RCC 7860 (cell line): Measurements from ENCODE around the gene SELENOT.
"Not testable (repeated sequence)": the region's sequence is repeated elsewhere in the genome, so short reads cannot be mapped to it uniquely, and the experiment has no call there.

Source experiments
- DNase-seq: peaks from one replicate; pipeline ENCODE4 v3.0.0-alpha.2; 2015; ENCODE audit warnings: low spot score
- FAIRE-seq: peaks from 2 replicates; lab custom pipeline; 2012; peaks lifted over from hg19 to GRCh38; lab: Jason Lieb, UNC

SELENOT gene, protein sequence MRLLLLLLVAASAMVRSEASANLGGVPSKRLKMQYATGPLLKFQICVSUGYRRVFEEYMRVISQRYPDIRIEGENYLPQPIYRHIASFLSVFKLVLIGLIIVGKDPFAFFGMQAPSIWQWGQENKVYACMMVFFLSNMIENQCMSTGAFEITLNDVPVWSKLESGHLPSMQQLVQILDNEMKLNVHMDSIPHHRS

GRCh38 chr3:150603153-150603979 is at the start of gene SELENOT:
Gene SELENOT, plus strand, starts transcription at chr3:150603321. Its CDS starts 42 bp downstream, at chr3:150603363.
- peak; percentile 96 for DNase-seq
- peak; percentile 75 for FAIRE-seq

DNA sequence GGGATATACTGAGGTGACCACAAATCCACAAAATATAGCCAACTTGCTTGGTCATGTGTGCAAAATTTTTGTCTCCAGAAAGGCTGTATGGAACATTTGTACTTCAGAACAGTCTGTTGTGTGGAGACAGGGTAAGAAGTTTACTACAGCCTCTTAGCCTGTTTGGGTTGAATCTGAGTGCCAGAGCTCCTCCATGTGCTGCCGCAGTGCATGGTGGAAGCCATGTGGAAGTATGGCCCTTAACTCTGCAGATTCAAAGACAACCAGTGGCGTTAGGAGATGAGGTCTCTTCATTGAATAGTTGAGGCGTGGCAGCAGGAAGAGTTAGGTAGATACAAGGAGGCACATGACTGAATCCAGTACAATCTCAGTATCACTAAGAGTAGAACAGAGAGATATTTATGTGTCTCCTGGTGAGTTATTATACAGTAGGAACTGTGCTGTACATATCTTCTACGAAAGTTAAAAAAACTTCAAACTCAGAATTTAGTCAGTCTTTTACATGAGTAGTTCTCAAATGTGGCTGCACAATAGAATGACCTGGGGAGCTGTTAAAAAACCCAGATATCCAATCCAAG is 47.2 kb upstream of the SELENOT start:
- DNase-seq (no peak), FAIRE-seq (no peak)

- no peak for FAIRE-seq
Observed at GRCh38 chr3:150556792-150557191, 46.3 kb upstream of the SELENOT start.

GRCh38 chr3:150557725-150558124 is 45.4 kb upstream of the SELENOT start:
- no peak for DNase-seq

More at GRCh38 chr3:150556792-150557191, 46.3 kb upstream of the SELENOT start:
- no peak for DNase-seq

GRCh38 chr3:150564243-150564642 is 38.9 kb upstream of the SELENOT start:
- FAIRE-seq, result no peak

More at GRCh38 chr3:150557725-150558124, 45.4 kb upstream of the SELENOT start:
- no peak for FAIRE-seq

DNA sequence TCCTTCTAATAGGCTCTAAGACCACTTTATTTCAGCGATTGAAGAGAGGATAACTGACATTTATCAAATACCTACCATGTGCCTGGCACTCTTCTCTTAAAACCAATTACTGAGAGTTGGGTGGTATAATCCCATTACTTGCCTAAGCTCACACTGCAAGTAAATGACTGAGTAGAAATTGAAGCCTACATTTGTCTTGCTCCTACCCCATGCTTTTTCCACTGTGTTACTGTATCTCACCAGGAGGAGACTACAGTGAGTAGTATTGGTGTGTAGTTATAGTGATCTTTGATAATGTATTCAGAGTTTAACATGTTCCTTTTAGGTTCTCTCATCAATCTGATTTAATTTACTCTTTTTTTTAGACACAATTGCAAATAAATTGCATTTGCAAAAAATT is 35.8 kb upstream of the SELENOT start:
- DNase-seq, result no peak
- FAIRE-seq, result no peak

More at GRCh38 chr3:150564243-150564642, 38.9 kb upstream of the SELENOT start:
- DNase-seq, result no peak

DNA sequence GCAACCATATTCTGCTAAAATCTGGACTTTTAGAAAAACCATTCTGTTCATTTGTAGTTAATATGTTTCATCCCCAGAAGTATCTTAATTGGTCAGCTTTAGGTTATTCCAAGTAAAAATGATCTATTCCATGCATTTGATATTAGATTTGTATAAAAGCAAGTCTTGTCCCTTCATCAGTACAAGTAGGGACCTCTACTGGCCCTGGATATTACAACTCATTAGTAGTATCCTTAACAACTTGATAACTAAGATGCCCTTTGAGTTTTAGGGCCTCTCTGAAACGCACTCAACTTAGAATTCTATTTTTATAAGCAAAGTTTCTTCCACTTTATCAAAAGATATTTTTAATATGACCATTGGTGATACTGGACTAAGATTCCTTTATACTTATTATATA is 25.3 kb upstream of the SELENOT start:
- no peak for FAIRE-seq
- DNase-seq, result no peak

DNA sequence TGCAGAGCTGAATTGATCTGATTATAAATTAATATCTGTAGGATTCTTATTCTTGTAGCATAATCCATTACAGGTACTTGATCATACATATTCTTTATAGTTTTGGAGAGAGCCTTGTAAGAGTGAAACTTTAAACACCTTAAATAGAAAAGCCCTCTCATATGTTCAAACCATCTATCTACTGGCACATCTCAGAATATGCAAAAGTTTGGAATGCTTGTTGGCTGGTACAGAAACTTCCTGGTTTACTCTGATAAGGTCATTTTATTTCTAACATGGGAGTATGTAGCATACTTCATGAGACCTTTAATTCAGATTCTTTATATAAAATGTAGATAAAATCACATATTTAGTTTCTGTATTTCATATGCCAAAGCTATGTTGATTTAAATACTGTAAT is 21.9 kb upstream of the SELENOT start:
- no peak for FAIRE-seq
- no peak for DNase-seq

DNA sequence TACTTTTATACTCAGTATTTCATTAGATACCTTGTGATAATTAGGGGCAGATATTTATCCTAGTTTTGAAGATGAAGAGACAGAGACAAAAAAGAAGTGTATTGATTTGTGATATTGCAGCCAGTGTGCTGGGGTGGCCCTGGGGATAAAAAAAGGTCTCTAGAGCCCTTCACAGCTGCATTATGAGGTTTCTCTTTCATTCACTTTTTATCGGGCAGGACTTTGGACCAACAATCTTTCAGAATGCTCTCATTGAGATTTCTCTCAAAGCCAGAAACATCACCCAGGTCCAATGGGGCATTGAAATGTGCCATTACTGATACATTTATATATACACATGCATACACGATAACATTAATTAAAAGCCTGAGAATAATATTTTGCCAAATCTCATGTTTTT is 20.5 kb upstream of the SELENOT start:
- DNase-seq (no peak), FAIRE-seq (no peak)

GRCh38 chr3:150583028-150583427 is 20.1 kb upstream of the SELENOT start:
- no peak for DNase-seq
- FAIRE-seq, result no peak

DNA sequence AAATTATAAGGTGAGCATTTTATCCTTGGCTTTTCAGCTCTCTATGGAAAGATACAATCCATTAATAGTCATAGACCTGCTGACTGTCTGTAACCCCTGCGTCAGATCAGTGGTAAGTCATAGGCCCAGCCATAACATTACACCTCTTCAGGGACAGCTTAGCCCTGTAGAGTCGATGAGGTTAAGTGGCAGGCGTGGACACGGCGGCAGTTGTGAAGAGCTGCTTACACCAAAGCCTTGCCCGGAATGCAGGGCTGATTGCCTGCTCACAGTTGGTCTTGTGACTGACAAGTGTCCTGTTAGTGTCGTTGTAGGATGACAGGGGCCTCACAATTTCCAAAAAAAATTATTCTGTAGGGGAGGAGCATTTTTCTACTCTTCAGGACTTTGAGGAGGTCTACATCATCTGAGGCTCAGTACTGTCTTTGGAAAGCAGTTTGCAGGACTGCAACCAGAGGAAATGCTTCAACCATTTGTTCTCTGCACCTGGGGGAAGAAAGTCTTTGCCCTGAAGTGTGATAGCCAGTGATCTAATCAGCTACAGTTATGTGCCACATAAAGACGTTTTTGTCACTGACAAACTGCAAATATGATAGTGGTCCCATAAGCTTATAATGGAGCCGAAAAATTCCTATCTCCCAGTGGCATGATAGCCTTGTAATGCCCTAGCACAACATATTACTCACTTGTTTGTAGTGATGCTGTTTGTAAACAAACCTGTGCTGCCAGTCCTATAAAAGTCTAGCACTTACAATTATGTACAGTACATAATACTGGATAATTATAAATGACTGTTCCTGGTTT is 14.9 kb upstream of the SELENOT start:
- FAIRE-seq (no peak), DNase-seq (no peak)

- FAIRE-seq (no peak), DNase-seq (no peak)
Observed at GRCh38 chr3:150589759-150590158, 13.4 kb upstream of the SELENOT start.

DNA sequence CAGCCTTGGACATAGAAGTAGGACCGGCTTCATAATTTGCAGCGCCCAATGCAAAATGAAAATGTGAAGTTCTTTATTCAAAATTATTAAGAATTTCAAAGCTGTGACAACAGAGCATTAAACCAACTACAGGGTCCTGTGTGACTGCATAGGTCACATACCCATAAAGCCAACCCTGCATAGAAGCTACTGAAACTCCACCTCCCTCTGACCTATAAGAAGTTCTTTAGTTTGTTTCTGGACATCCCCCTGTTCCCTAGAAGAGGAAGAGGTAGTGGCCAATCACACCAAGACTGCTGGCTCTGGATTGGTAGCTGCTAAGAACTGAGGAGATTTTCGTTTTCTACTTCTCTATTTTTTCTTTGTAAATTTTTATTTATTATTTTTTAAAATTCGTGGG is 9.0 kb upstream of the SELENOT start:
- FAIRE-seq (no peak), DNase-seq (no peak)

GRCh38 chr3:150597646-150598045 is 5.5 kb upstream of the SELENOT start:
- DNase-seq (no peak), FAIRE-seq (no peak)

DNA sequence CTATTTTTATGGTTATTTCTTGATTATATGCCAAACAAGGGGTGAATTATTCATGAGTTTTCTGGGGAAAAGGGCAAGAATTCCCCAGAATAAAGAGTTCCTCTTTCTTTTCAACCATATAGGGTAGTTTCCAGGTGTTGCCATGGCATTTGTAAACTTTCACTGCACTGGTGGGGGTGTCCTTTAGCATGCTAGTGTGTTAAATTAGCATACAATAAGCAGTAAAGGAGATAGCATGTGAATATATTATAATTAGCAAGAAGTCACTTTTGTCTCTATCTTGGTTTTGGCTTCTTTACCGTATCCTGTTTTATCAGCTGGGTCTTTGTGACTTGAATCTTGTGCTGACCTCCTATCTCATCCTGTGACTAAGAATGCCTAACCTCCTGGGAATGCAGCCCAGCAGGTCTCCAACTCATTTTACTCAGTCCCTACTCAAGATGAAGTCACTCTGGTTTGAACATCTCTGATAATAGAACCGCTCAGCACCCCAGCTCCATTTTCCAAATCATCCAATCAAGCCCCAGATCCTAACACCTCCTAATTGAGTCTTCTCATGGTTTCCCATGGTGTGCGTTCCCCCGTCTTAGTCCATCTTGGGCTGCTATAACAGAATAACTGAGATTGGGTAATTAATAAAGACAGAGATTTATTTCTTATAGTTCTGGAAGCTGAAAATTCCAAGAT is 3.4 kb upstream of the SELENOT start:
- FAIRE-seq (peak; percentile 84), DNase-seq (peak; percentile 83)

DNA sequence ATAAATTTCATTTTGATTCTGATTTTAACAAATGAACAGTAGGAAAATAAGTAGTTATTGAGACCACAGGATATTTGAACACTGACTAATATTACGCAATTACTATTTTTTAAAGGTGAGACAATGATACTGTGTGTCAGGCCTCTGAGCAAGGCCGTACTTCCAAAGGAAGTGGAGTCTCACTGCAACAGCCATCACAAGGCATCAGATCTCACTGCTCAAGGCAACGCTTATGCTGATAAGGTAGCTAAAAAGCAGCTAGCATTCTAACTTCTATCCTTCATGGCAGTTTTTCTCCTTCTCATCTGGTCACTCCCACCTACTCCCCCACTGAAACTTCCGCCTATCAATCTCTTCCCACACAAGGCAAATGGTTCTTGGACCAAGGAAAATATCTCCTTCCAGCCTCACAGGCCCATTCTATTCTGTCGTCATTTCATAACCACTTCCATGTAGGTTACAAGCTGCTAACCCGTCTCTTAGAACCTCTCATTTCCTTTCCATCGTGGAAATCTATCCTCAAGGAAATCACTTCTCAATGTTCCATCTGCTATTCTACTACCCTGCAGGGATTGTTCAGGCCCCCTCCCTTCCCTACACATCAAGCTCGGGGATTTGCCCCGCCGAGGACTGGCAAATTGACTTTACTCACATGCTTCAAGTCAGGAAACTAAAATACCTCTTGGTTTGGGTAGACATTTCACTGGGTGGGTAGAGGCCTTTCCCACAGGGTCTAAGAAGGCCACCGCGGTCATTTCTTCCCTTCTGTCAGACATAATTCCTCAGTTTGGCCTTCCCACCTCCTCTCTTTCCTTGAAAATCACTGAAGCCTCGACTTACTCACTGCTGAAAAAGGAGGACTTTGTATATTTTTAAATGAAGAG is 2.2 kb upstream of the SELENOT start:
- DNase-seq, result not testable (repeated sequence)

GRCh38 chr3:150602426-150603152 is 532 bp upstream of the SELENOT start:
- FAIRE-seq (no peak), DNase-seq (no peak)

More for the DNA sequence above, 2.2 kb upstream of the SELENOT start:
- FAIRE-seq, result not testable (repeated sequence)

DNA sequence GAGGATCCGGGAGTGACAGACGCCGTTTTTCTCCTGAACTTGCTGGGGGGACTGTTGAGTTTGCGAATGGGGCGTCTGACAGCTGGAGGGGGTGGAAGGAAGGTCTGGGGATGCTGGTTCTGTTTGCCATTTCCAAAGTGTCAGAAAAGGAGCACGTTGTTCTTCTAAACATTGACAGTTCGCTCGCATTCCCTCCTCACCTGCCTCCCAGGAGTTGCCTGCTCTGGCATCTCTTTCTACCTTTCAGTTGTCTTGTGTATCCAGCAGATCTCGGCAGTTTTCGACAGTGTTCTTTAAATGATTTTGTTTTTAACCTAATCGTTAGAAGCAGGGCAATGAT is 829 bp downstream of the SELENOT start:
- no peak for DNase-seq
- no peak for FAIRE-seq
